ENCODE measurements around the gene NECAB2.

Gene NECAB2

GRCh38 chr16:84026606-84027005 lies 58.6 kb downstream of the NECAB2 start:
- no peak overlapping the region for H3K4me3 ChIP-seq (ENCODE audit: low read length)
- H3K9me3 ChIP-seq (ENCODE audit: control insufficient read depth, insufficient read depth, low read length), result no peaks in the 10 kb centered on the region
- H3K27ac ChIP-seq (ENCODE audit: low read depth, low read length), result no peak overlapping the region
- no peaks in the 10 kb centered on the region for H3K4me1 ChIP-seq (ENCODE audit: control insufficient read depth, low read length)
- TF ChIP-seq CTCF (IDR thresholded peaks at IDR 0.05; ENCODE audit: low read depth, low read length, poor library complexity, severe bottlenecking) (no peak), EZH2phosphoT487 (IDR thresholded peaks at IDR 0.05; ENCODE audit: borderline replicate concordance, low read length) (no peak)
- no peaks in the 10 kb centered on the region for H3K27me3 ChIP-seq (ENCODE audit: control insufficient read depth, low read length)
- H3K4me2 ChIP-seq (ENCODE audit: low read length), result no peak overlapping the region
- no peaks in the 10 kb centered on the region for H4K20me1 ChIP-seq (ENCODE audit: control insufficient read depth, insufficient read depth, low read depth, low read length)
- no peaks in the 10 kb centered on the region for H3K79me2 ChIP-seq (ENCODE audit: control insufficient read depth, low read length)
- no peaks in the 10 kb centered on the region for H3F3A ChIP-seq (ENCODE audit: control insufficient read depth, insufficient read depth)
- no peaks in the 10 kb centered on the region for H3K36me3 ChIP-seq (ENCODE audit: control insufficient read depth, low read length)
- no peaks in the 10 kb centered on the region for H3K9me2 ChIP-seq (replicated peaks; ENCODE audit: control insufficient read depth, low read length)

GRCh38 chr16:84027625-84028024 lies 59.6 kb downstream of the NECAB2 start:
- Histone ChIP-seq H3K4me1 (ENCODE audit: control insufficient read depth, low read length) (no peaks in the 10 kb centered on the region), H3K27ac (ENCODE audit: low read depth, low read length) (no peak overlapping the region), H3K27me3 (ENCODE audit: control insufficient read depth, low read length) (no peaks in the 10 kb centered on the region), H3K4me3 (ENCODE audit: low read length) (no peak overlapping the region), H3K79me2 (ENCODE audit: control insufficient read depth, low read length) (no peaks in the 10 kb centered on the region), H3F3A (ENCODE audit: control insufficient read depth, insufficient read depth) (no peaks in the 10 kb centered on the region), H3K36me3 (ENCODE audit: control insufficient read depth, low read length) (no peaks in the 10 kb centered on the region), H3K4me2 (ENCODE audit: low read length) (no peak overlapping the region), H3K9me2 (replicated peaks; ENCODE audit: control insufficient read depth, low read length) (no peaks in the 10 kb centered on the region), H4K20me1 (ENCODE audit: control insufficient read depth, insufficient read depth, low read depth, low read length) (no peaks in the 10 kb centered on the region), H3K9me3 (ENCODE audit: control insufficient read depth, insufficient read depth, low read length) (no peaks in the 10 kb centered on the region)
- TF ChIP-seq CTCF (IDR thresholded peaks at IDR 0.05; ENCODE audit: low read depth, low read length, poor library complexity, severe bottlenecking) (no peak), EZH2phosphoT487 (IDR thresholded peaks at IDR 0.05; ENCODE audit: borderline replicate concordance, low read length) (no peak)

GRCh38 chr16:84029297-84030047 lies 61.4 kb downstream of the NECAB2 start:
- Histone ChIP-seq H3F3A (ENCODE audit: control insufficient read depth, insufficient read depth) (no peaks in the 10 kb centered on the region), H4K20me1 (ENCODE audit: control insufficient read depth, insufficient read depth, low read depth, low read length) (no peaks in the 10 kb centered on the region), H3K9me3 (ENCODE audit: control insufficient read depth, insufficient read depth, low read length) (no peaks in the 10 kb centered on the region), H3K4me1 (ENCODE audit: control insufficient read depth, low read length) (no peaks in the 10 kb centered on the region), H3K36me3 (ENCODE audit: control insufficient read depth, low read length) (no peaks in the 10 kb centered on the region), H3K9me2 (replicated peaks; ENCODE audit: control insufficient read depth, low read length) (no peaks in the 10 kb centered on the region), H3K4me3 (ENCODE audit: low read length) (no peak overlapping the region), H3K27me3 (ENCODE audit: control insufficient read depth, low read length) (no peaks in the 10 kb centered on the region), H3K27ac (ENCODE audit: low read depth, low read length) (no peak overlapping the region), H3K4me2 (ENCODE audit: low read length) (no peak overlapping the region), H3K79me2 (ENCODE audit: control insufficient read depth, low read length) (no peaks in the 10 kb centered on the region)
- TF ChIP-seq CTCF (IDR thresholded peaks at IDR 0.05; ENCODE audit: low read depth, low read length, poor library complexity, severe bottlenecking) (no peak), EZH2phosphoT487 (IDR thresholded peaks at IDR 0.05; ENCODE audit: borderline replicate concordance, low read length) (no peak)

Measured in DOHH2 (cell line).